DND-41 (cell line): Measurements from ENCODE around the gene TAF5L.

Experiments
- EZH2 ChIP-seq: IDR thresholded peaks from 3 replicates; pipeline ENCODE4 v1.6.1; 2012; ENCODE audit warnings: borderline replicate concordance, low read depth, mild to moderate bottlenecking, moderate library complexity, low read length, inconsistent platforms; ENCODE audit not compliant: severe bottlenecking
- TF ChIP-seq, protein P1 (sequence below): IDR thresholded peaks from 2 replicates; pipeline ENCODE4 v1.5.1; 2012; ENCODE audit warnings: borderline replicate concordance, low read length, moderate library complexity, mild to moderate bottlenecking; ENCODE audit not compliant: poor library complexity, severe bottlenecking; ENCODE audit errors: extremely low read depth

DNA sequence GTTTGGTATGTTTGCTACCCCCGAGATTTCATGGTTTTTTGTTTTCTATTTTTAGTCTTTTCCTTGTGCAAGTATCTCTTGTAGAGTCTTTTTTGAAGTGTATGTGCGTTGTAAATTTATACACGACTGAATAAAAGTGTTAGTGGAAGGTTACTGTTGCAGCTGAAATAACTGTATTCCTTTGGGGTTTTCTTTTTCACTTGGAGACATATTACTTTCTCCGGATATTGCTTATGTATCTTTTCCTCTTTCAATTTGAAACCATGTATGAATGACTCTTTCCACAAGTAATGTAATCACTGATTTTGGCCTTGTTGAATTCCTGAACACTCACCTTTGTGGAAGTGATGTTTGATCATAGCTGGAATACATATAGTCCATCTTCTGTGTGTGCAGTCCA lies 1.1 kb upstream of the TAF5L start:
- no peak for TF ChIP-seq EZH2
- TF ChIP-seq, protein P1, sequence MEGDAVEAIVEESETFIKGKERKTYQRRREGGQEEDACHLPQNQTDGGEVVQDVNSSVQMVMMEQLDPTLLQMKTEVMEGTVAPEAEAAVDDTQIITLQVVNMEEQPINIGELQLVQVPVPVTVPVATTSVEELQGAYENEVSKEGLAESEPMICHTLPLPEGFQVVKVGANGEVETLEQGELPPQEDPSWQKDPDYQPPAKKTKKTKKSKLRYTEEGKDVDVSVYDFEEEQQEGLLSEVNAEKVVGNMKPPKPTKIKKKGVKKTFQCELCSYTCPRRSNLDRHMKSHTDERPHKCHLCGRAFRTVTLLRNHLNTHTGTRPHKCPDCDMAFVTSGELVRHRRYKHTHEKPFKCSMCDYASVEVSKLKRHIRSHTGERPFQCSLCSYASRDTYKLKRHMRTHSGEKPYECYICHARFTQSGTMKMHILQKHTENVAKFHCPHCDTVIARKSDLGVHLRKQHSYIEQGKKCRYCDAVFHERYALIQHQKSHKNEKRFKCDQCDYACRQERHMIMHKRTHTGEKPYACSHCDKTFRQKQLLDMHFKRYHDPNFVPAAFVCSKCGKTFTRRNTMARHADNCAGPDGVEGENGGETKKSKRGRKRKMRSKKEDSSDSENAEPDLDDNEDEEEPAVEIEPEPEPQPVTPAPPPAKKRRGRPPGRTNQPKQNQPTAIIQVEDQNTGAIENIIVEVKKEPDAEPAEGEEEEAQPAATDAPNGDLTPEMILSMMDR, result no peak
